HCT116 (cell line): ENCODE results near the gene SYNC. TPM values are rescaled to one million over a fixed set of nuclear protein-coding genes. Genes with fewer than 3 reads are reported as not detected.

Experiments
- EGR1 ChIP-seq: IDR thresholded peaks from 2 replicates; pipeline ENCODE4 v1.6.1; 2012; ENCODE audit warnings: low read depth
- ELF1 ChIP-seq: IDR thresholded peaks from 2 replicates; pipeline ENCODE4 v1.6.1; 2012; ENCODE audit warnings: low read depth, borderline replicate concordance
- EZH2 ChIP-seq: fragments of 200-600 bp; sonication (generic); IDR thresholded peaks from 2 replicates; pipeline ENCODE4 v1.6.1; 2017; ENCODE audit warnings: antibody characterized with exemption, mixed run types
- EZH2phosphoT487 ChIP-seq: fragments of 200-600 bp; IDR thresholded peaks from 2 replicates; pipeline ENCODE4 v1.6.1; 2018; ENCODE audit warnings: antibody characterized with exemption, borderline replicate concordance
- FOSL1 ChIP-seq: IDR thresholded peaks from 2 replicates; pipeline ENCODE4 v1.6.1; 2012; ENCODE audit warnings: low read depth
- JUND ChIP-seq: IDR thresholded peaks from 2 replicates; pipeline ENCODE4 v1.6.1; 2012
- POLR2A ChIP-seq: IDR thresholded peaks from 2 replicates; pipeline ENCODE4 v1.7.0; 2011; ENCODE audit warnings: borderline replicate concordance; ENCODE audit not compliant: insufficient read depth, insufficient read length; ENCODE audit errors: extremely low read depth
- POLR2AphosphoS5 ChIP-seq: IDR thresholded peaks from 2 replicates; pipeline ENCODE4 v1.6.1; 2011; ENCODE audit warnings: mild to moderate bottlenecking, low read depth, low read length, moderate library complexity
- RAD21 ChIP-seq: IDR thresholded peaks from 2 replicates; pipeline ENCODE4 v1.6.1; 2012; ENCODE audit warnings: low read depth, mild to moderate bottlenecking
- SIN3A ChIP-seq: IDR thresholded peaks from 2 replicates; pipeline ENCODE4 v1.6.1; 2012; ENCODE audit warnings: low read depth
- SP1 ChIP-seq: IDR thresholded peaks from 2 replicates; pipeline ENCODE4 v1.6.1; 2012; ENCODE audit warnings: low read depth
- SRF ChIP-seq: IDR thresholded peaks from 2 replicates; pipeline ENCODE4 v1.6.1; 2012; ENCODE audit warnings: low read depth
- TCF7L2 ChIP-seq: IDR thresholded peaks from 2 replicates; pipeline ENCODE4 v1.7.0; 2011; ENCODE audit warnings: borderline replicate concordance, inconsistent platforms; ENCODE audit not compliant: insufficient read depth, insufficient read length; ENCODE audit errors: extremely low read depth
- ZFX ChIP-seq: fragments of 450-650 bp; IDR thresholded peaks from 2 replicates; pipeline ENCODE4 v1.6.1; 2017
- ZNF274 ChIP-seq: fragments of 200-500 bp; sonication (Bioruptor generic); IDR thresholded peaks from 2 replicates; pipeline ENCODE4 v1.6.1; 2014; ENCODE audit warnings: mild to moderate bottlenecking, low read depth, low read length, inconsistent platforms
- total RNA-seq: library from RNA; stranded (reverse); gene quantifications from one replicate; pipeline ENCODE4 v1.2.1, GENCODE V29; 2021; ENCODE audit not compliant: unreplicated experiment
- TF ChIP-seq, protein P1 (sequence below): IDR thresholded peaks from 2 replicates; pipeline ENCODE4 v1.6.1; 2011; ENCODE audit warnings: mild to moderate bottlenecking, low read length, moderate library complexity; ENCODE audit not compliant: insufficient replicate concordance; ENCODE audit errors: extremely low read depth
- TF ChIP-seq, protein P2 (sequence below): IDR thresholded peaks from 2 replicates; pipeline ENCODE4 v1.6.1; 2012

The SYNC gene
- total RNA-seq, 1 experiment from 2014 or later = 1.3 TPM

DNA sequence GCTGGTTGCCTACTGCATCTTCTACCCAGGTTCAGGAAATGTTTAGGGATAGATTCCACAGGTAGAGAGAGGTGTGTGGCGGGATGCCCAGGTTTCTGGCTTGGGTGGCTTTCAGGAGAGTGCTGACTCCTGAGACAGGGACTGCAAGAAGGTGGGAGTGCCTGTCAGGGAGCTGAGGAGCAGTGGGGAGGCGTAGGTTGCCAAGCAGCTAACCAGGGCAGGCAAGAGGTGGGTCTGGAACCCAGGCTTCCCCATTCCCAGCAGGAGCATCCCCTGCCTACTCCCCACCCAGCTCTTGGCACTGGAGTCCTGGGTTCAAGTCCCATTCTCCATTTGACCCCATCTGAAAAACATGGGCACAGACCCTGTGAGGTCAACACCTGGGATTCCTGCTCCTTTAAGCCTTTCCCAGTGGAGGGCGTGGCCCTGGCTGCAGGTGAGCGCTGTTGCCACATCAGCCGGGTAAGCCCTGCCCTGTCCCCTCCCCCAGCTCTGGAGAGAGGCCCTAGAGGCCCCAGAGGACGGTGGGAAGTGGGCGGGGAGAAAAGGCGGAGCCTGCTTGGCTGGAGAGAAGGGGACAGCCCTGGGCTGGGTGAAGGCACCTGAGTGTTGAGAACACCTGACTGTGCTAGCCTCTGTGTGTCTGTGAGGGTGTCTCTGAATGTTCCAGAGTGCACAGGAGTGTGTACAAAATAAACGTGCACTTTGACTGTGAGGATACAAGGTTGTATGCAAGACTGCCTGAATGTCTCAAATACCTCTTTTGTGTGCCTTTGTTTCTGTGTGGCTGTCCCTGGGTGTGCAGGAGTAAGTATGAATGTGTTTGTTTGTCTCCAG lies 14.0 kb upstream of the SYNC start (continued):
- TF ChIP-seq, protein P1, sequence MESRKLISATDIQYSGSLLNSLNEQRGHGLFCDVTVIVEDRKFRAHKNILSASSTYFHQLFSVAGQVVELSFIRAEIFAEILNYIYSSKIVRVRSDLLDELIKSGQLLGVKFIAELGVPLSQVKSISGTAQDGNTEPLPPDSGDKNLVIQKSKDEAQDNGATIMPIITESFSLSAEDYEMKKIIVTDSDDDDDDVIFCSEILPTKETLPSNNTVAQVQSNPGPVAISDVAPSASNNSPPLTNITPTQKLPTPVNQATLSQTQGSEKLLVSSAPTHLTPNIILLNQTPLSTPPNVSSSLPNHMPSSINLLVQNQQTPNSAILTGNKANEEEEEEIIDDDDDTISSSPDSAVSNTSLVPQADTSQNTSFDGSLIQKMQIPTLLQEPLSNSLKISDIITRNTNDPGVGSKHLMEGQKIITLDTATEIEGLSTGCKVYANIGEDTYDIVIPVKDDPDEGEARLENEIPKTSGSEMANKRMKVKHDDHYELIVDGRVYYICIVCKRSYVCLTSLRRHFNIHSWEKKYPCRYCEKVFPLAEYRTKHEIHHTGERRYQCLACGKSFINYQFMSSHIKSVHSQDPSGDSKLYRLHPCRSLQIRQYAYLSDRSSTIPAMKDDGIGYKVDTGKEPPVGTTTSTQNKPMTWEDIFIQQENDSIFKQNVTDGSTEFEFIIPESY = no peak
- TF ChIP-seq SRF = no peak
- TF ChIP-seq RAD21 = peak; percentile 39; the same call in 1 of the 2 replicates
- TF ChIP-seq EGR1 = no peak
- peak; percentile 97 for TF ChIP-seq POLR2AphosphoS5
- TF ChIP-seq SP1 = peak; percentile 86
- no peak for TF ChIP-seq EZH2
- no peak for TF ChIP-seq SIN3A
- TF ChIP-seq JUND = no peak
- no peak for TF ChIP-seq ZNF274
- TF ChIP-seq, protein P2, sequence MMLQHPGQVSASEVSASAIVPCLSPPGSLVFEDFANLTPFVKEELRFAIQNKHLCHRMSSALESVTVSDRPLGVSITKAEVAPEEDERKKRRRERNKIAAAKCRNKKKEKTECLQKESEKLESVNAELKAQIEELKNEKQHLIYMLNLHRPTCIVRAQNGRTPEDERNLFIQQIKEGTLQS = no peak
- TF ChIP-seq EZH2phosphoT487 = no peak
- TF ChIP-seq ELF1 = no peak
- TF ChIP-seq FOSL1 = no peak
- TF ChIP-seq ZFX = no peak
- TF ChIP-seq POLR2A = peak; percentile 83
- TF ChIP-seq TCF7L2 = no peak
